ENCODE data around the gene KLK2.

KLK2 gene

DNA sequence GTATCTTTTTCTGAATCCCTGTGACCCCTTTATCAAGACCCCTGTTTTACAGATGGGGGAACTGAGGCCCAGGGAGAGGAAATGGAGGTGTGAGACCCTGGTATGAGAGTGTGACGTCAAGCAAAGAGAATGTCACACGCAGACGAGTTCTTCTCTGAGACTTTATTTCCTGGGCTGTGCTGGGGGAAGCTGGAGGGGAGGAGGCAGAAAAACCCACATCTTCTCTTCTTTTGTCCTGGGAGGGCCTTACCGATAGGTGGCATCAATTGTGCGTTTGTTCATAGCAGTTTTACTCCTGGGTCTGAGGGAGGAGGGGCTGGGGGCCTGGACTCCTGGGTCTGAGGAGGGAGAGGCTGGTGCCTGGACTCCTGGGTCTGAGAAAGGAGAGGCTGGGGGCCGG, 35.0 kb upstream of the KLK2 start:
- FAIRE-seq (no peak), DNase-seq (ENCODE audit: insufficient read length, low spot score) (no peak)
- TF ChIP-seq CTCF (IDR thresholded peaks at IDR 0.05; ENCODE audit: insufficient read depth, missing control alignments) = no peak

GRCh38 chr19:50839712-50840655, 33.3 kb upstream of the KLK2 start:
- FAIRE-seq (no peak), DNase-seq (ENCODE audit: insufficient read length, low spot score) (no peak)
- no peak for TF ChIP-seq CTCF (IDR thresholded peaks at IDR 0.05; ENCODE audit: insufficient read depth, missing control alignments)

- TF ChIP-seq CTCF (IDR thresholded peaks at IDR 0.05; ENCODE audit: insufficient read depth, missing control alignments) = no peak
- DNase-seq (ENCODE audit: insufficient read length, low spot score) (no peak), FAIRE-seq (no peak)
Measured at GRCh38 chr19:50842130-50842529, 31.1 kb upstream of the KLK2 start.

DNA sequence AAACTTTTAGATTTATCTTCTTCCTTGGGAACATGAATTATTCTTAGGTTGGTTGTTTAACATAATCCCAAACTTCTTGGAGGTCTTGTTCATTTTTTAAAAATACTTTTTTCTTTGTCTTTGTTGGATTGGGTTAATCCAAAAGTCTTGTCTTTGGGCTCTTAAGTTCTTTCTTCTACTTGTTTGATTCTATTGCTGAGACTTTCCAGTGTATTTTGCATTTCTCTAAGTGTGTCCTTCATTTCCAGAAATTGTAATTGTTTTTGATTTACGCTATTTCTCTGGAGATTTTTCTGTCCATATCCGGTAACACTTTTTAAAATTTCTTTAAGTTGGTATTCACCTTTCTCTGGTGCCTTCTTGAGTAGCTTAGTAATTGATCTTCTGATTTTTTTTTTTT, 30.0 kb upstream of the KLK2 start:
- no peak for FAIRE-seq

GRCh38 chr19:50843701-50844221, 29.5 kb upstream of the KLK2 start:
- no peak for TF ChIP-seq CTCF (IDR thresholded peaks at IDR 0.05; ENCODE audit: insufficient read depth, missing control alignments)
- FAIRE-seq = no peak
- DNase-seq (ENCODE audit: insufficient read length, low spot score) = no peak

More for the DNA sequence above, 30.0 kb upstream of the KLK2 start:
- no peak for DNase-seq (ENCODE audit: insufficient read length, low spot score)
- TF ChIP-seq CTCF (IDR thresholded peaks at IDR 0.05; ENCODE audit: insufficient read depth, missing control alignments) = no peak

DNA sequence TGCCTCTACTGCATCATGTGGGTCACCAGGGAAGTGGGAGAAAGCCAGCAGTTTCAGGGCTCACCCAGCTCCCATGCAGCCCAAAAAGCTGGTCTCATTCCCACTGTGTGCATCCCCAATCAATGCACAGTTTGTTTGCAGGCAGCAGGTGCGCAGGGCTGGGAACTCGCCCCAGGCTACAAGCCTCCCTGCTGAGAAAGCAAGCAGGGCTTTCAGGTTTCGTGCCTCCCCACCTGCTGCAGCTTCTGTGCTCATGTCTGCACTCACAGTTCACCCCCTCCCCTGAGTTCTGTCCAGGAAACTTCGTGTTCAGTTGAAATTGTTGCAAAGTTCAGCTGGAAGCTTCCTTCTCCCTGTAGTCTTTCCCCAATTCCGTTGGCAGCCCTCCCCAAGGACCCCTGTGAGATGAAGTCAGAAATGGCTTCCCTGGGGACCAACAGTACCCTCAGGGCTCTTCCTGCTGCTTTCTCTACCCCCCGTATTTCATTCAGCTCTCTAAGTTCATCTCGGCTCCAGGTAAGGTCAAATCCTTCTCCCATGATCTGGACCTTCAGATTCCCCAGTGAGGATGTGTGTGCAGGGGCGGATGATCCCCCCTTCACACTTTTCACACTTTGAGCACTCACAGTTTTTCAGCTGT, 28.8 kb upstream of the KLK2 start:
- DNase-seq (ENCODE audit: insufficient read length, low spot score) = no peak
- FAIRE-seq = no peak
- TF ChIP-seq CTCF (IDR thresholded peaks at IDR 0.05; ENCODE audit: insufficient read depth, missing control alignments) = no peak

Data from D721Med (cell line).